Thyroid gland (tissue), 4 donors: ENCODE data around the gene GH1. TPM values are rescaled to one million over a fixed set of nuclear protein-coding genes. Genes with fewer than 3 reads are reported as not detected.

Experiments used
- DNase-seq, 2 donors: peaks; one replicate each; pipeline ENCODE4 v3.0.0-alpha.2; 2019
- H3K27ac ChIP-seq, 3 donors: fragments of 200-600 bp; sonication (generic); 1 replicate in 2 of 3; 2 replicates in 1 of 3; pipeline ENCODE4 v1.5.1; 2016 to 2019; ENCODE audit warnings: mild to moderate bottlenecking in 1 of 3, moderate library complexity in 1 of 3
- H3K27me3 ChIP-seq: fragments of 200-600 bp; sonication (generic); one replicate; pipeline ENCODE4 v1.5.1; 2019
- H3K36me3 ChIP-seq, 2 donors: fragments of 200-600 bp; sonication (generic); one replicate each; pipeline ENCODE4 v1.5.1; 2016 to 2019
- H3K4me1 ChIP-seq, 2 donors: fragments of 200-600 bp; sonication (generic); one replicate each; pipeline ENCODE4 v1.5.1; 2017 to 2019
- H3K4me3 ChIP-seq, 3 donors: fragments of 200-600 bp; sonication (generic); replicated peaks in 1 of 3; 1 replicate in 2 of 3; 2 replicates in 1 of 3; pipeline ENCODE4 v1.5.1; 2016; ENCODE audit warnings: mild to moderate bottlenecking in 1 of 3
- H3K9me3 ChIP-seq: fragments of 200-600 bp; sonication (generic); one replicate; pipeline ENCODE4 v1.5.1; 2017
- CTCF ChIP-seq, 6 experiments: fragments of 200-600 bp in 3 of 6; fragments of 450-650 bp in 3 of 6; sonication (generic) in 3 of 6; IDR thresholded peaks; one replicate each; pipeline ENCODE4 v1.5.1; 2016 to 2019; ENCODE audit warnings: antibody characterized with exemption in 6 of 6, mild to moderate bottlenecking in 2 of 6, inconsistent platforms in 1 of 6, moderate library complexity in 1 of 6
- POLR2A ChIP-seq, 2 donors: fragments of 450-650 bp; IDR thresholded peaks; one replicate each; pipeline ENCODE4 v1.6.1; 2017; ENCODE audit warnings: antibody characterized with exemption in 2 of 2, mild to moderate bottlenecking in 2 of 2, moderate library complexity in 1 of 2
- WGBS, 2 donors: methylation state at CpG; one replicate each; pipeline ENCODE4 v1.1.5; 2017; 5-methylcytosine and 5-hydroxymethylcytosine counted together
- intact Hi-C: fragments of 100-400 bp; cut with DNase I; formaldehyde crosslinking; loops from one replicate; pipeline ENCODE4 v1.15.1; 2023
- total RNA-seq, 4 donors: library from RNA; depleted of rRNA; stranded (reverse); fragments of >200 nt; gene quantifications; one replicate each; pipeline ENCODE4 v1.2.3, GENCODE V29; 2016

GH1 gene
- total RNA-seq, 4 donors from 2014 or later: not detected

- no peaks in the 10 kb centered on the region for H3K27me3 ChIP-seq
- no peaks in the 10 kb centered on the region for H3K9me3 ChIP-seq
- no peaks in the 10 kb centered on the region for H3K36me3 ChIP-seq
- TF ChIP-seq POLR2A (IDR thresholded peaks at IDR 0.05): no peak
- no peak for TF ChIP-seq CTCF (IDR thresholded peaks at IDR 0.05)
- H3K4me1 ChIP-seq: peaks cover 2 to 6% of the 10 kb centered on the region in 2 donors
- WGBS, 2 donors: 93 to 99% methylated on average over 11 to 12 of the region's 14 CpGs
- intact Hi-C loops: no loop called here
- no peak overlapping the region for H3K4me3 ChIP-seq
- H3K27ac ChIP-seq: no peak overlapping the region
- no peak for DNase-seq
These were observed 21.9 kb upstream of the GH1 start for GRCh38 chr17:63940584-63940983.

- Histone ChIP-seq H3K27ac (peak overlapping the region in 1 of 3 donors; percentile 20), H3K4me3 (no peak overlapping the region), H3K9me3 (no peaks in the 10 kb centered on the region), H3K27me3 (no peaks in the 10 kb centered on the region), H3K4me1 (no peaks in the 10 kb centered on the region), H3K36me3 (no peaks in the 10 kb centered on the region)
- TF ChIP-seq CTCF (IDR thresholded peaks at IDR 0.05): no peak
- no peak for TF ChIP-seq POLR2A (IDR thresholded peaks at IDR 0.05)
- intact Hi-C loops: no loop called here
- WGBS, 2 donors: 73 to 75% methylated on average over 6 of the region's 6 CpGs
- DNase-seq: no peak
These were observed 21.2 kb upstream of the GH1 start for GRCh38 chr17:63939884-63940283.

- Histone ChIP-seq H3K27ac (peak overlapping the region in 1 of 3 donors; percentile 20), H3K9me3 (no peaks in the 10 kb centered on the region), H3K36me3 (no peaks in the 10 kb centered on the region), H3K4me1 (no peaks in the 10 kb centered on the region), H3K4me3 (no peak overlapping the region), H3K27me3 (no peaks in the 10 kb centered on the region)
- DNase-seq: peak; percentile 55 to 58
- intact Hi-C loops: no loop called here
- TF ChIP-seq CTCF (IDR thresholded peaks at IDR 0.05) (no peak), POLR2A (IDR thresholded peaks at IDR 0.05) (no peak)
- WGBS, 2 donors: 69 to 75% methylated on average over 9 of the region's 9 CpGs
These were observed 20.8 kb upstream of the GH1 start for GRCh38 chr17:63939401-63939800.

GRCh38 chr17:63937920-63938319 is 19.3 kb upstream of the GH1 start:
- Histone ChIP-seq H3K4me1 (no peaks in the 10 kb centered on the region), H3K36me3 (no peaks in the 10 kb centered on the region), H3K27ac (no peak overlapping the region), H3K4me3 (no peak overlapping the region), H3K27me3 (no peaks in the 10 kb centered on the region), H3K9me3 (no peaks in the 10 kb centered on the region)
- TF ChIP-seq POLR2A (IDR thresholded peaks at IDR 0.05): no peak
- TF ChIP-seq CTCF (IDR thresholded peaks at IDR 0.05): no peak
- no peak for DNase-seq
- 91 to 93% methylated on average over 4 of the region's 4 CpGs for WGBS, 2 donors
- intact Hi-C loops: no loop called here

GRCh38 chr17:63937319-63937718 is 18.7 kb upstream of the GH1 start:
- Histone ChIP-seq H3K4me3 (no peak overlapping the region), H3K27me3 (no peaks in the 10 kb centered on the region), H3K4me1 (no peaks in the 10 kb centered on the region), H3K9me3 (no peaks in the 10 kb centered on the region), H3K36me3 (no peaks in the 10 kb centered on the region), H3K27ac (no peak overlapping the region)
- DNase-seq: no peak
- TF ChIP-seq CTCF (IDR thresholded peaks at IDR 0.05) (no peak), POLR2A (IDR thresholded peaks at IDR 0.05) (no peak)
- intact Hi-C loops: no loop called here
- WGBS, 2 donors: 87 to 93% methylated on average over 6 of the region's 6 CpGs
